Fibroblast of lung (primary cell): ENCODE results near the gene MORN1. TPM values are rescaled to one million over a fixed set of nuclear protein-coding genes. Genes with fewer than 3 reads are reported as not detected.

Experiments used
- DNase-seq, 2 donors: peaks; one replicate each; pipeline versions ENCODE4 v3.0.0 to v3.0.0-alpha.2; 2010; ENCODE audit warnings: low read depth in 2 of 2
- H2AFZ ChIP-seq: 2 replicates; pipeline ENCODE4 v1.5.1; 2012; ENCODE audit warnings: low read length, control low read depth, inconsistent platforms
- H3K27ac ChIP-seq: 2 replicates; pipeline ENCODE4 v1.5.1; 2011; ENCODE audit warnings: low read length, control low read depth; ENCODE audit not compliant: insufficient read depth
- H3K27me3 ChIP-seq: 2 replicates; pipeline ENCODE4 v1.5.1; 2011; ENCODE audit warnings: mild to moderate bottlenecking, low read length; ENCODE audit not compliant: control insufficient read depth, insufficient read depth
- H3K36me3 ChIP-seq: 2 replicates; pipeline ENCODE4 v1.5.1; 2011; ENCODE audit warnings: low read length; ENCODE audit not compliant: control insufficient read depth, insufficient read depth
- H3K4me1 ChIP-seq: 2 replicates; pipeline ENCODE4 v1.5.1; 2011; ENCODE audit warnings: low read length; ENCODE audit not compliant: control insufficient read depth, insufficient read depth; ENCODE audit errors: extremely low read depth
- H3K4me2 ChIP-seq: 2 replicates; pipeline ENCODE4 v1.5.1; 2011; ENCODE audit warnings: low read length, control low read depth; ENCODE audit not compliant: insufficient read depth; ENCODE audit errors: extremely low read depth
- H3K4me3 ChIP-seq, 4 experiments: fragments of 200-600 bp in 1 of 4; sonication (generic) in 1 of 4; replicated peaks in 1 of 4; 2 replicates each; pipeline ENCODE4 v1.5.1; 2011 to 2016; ENCODE audit warnings: low read length in 4 of 4, low read depth in 3 of 4, mild to moderate bottlenecking in 3 of 4, control low read depth in 2 of 4, inconsistent platforms in 1 of 4, mixed read lengths in 1 of 4; ENCODE audit not compliant: insufficient read depth in 1 of 4; ENCODE audit errors: control extremely low read depth in 1 of 4
- H3K79me2 ChIP-seq: 2 replicates; pipeline ENCODE4 v1.5.1; 2012; ENCODE audit warnings: mild to moderate bottlenecking, low read length, inconsistent platforms; ENCODE audit not compliant: control insufficient read depth, insufficient read depth
- H3K9ac ChIP-seq: 2 replicates; pipeline ENCODE4 v1.5.1; 2011; ENCODE audit warnings: mild to moderate bottlenecking, low read length, control low read depth; ENCODE audit not compliant: insufficient read depth
- H3K9me3 ChIP-seq: 2 replicates; pipeline ENCODE4 v1.5.1; 2012; ENCODE audit warnings: low read depth, low read length; ENCODE audit not compliant: control insufficient read depth, insufficient read depth
- H4K20me1 ChIP-seq: 2 replicates; pipeline ENCODE4 v1.5.1; 2011; ENCODE audit warnings: low read length; ENCODE audit not compliant: control insufficient read depth, insufficient read depth; ENCODE audit errors: extremely low read depth
- CTCF ChIP-seq, 2 donors: IDR thresholded peaks in 1 of 2; conservative IDR thresholded peaks in 1 of 2; 1 replicate in 1 of 2; 2 replicates in 1 of 2; pipeline ENCODE4 v1.5.1; 2011 to 2012; ENCODE audit warnings: low read length in 2 of 2, control low read depth in 1 of 2, inconsistent platforms in 1 of 2, low read depth in 1 of 2, mild to moderate bottlenecking in 1 of 2
- EZH2 ChIP-seq: IDR thresholded peaks from 2 replicates; pipeline ENCODE4 v1.5.1; 2012; ENCODE audit warnings: low read length, control low read depth, mild to moderate bottlenecking; ENCODE audit errors: missing control alignments
- polyA plus RNA-seq, 2 donors: library from polyadenylated mRNA; depleted of rRNA in 1 of 2; stranded (reverse) in 1 of 2; unstranded in 1 of 2; fragments of >200 nt; gene quantifications; 2 replicates each; pipeline ENCODE4 v1.2.1, GENCODE V29; 2011 to 2012; ENCODE audit warnings: missing spikeins in 1 of 2
- total RNA-seq: library from RNA; depleted of rRNA; stranded (reverse); fragments of >200 nt; gene quantifications from 2 replicates; pipeline ENCODE4 v1.2.1, GENCODE V29; 2014

Gene MORN1
- total and polyA plus RNA-seq, 2 donors (not counting 1 experiment from before 2014, with no cell fraction given), result 3.5 to 10.6 TPM

- H3K4me1 ChIP-seq, result peaks cover 11% of the 10 kb centered on the region
- no peaks in the 10 kb centered on the region for H3K36me3 ChIP-seq
- no peak overlapping the region for H3K4me2 ChIP-seq
- no peak for DNase-seq
- no peaks in the 10 kb centered on the region for H3K9me3 ChIP-seq
- no peak overlapping the region for H2AFZ ChIP-seq
- H3K9ac ChIP-seq, result no peak overlapping the region
- peak overlapping the region; percentile 67 for H3K27ac ChIP-seq
- no peaks in the 10 kb centered on the region for H4K20me1 ChIP-seq
- no peaks in the 10 kb centered on the region for H3K79me2 ChIP-seq
- H3K4me3 ChIP-seq, result no peak overlapping the region
- H3K27me3 ChIP-seq, result no peaks in the 10 kb centered on the region
- TF ChIP-seq CTCF (conservative IDR thresholded peaks at IDR 0.05 in 1 of 2, IDR thresholded peaks at IDR 0.05 in 1 of 2; ENCODE audit: low read depth in 1 of 2, low read length in 2 of 2) (no peak), EZH2 (no peak)
Measured at GRCh38 chr1:2331200-2331544, 60.2 kb downstream of the MORN1 start.

- H4K20me1 ChIP-seq, result no peaks in the 10 kb centered on the region
- H3K4me2 ChIP-seq, result peak overlapping the region; percentile 74
- H3K4me1 ChIP-seq, result peaks cover 11% of the 10 kb centered on the region
- peak overlapping the region; percentile 67 for H3K27ac ChIP-seq
- no peak overlapping the region for H3K4me3 ChIP-seq
- H3K9ac ChIP-seq, result peak overlapping the region; percentile 51
- TF ChIP-seq CTCF (conservative IDR thresholded peaks at IDR 0.05 in 1 of 2, IDR thresholded peaks at IDR 0.05 in 1 of 2; ENCODE audit: low read depth in 1 of 2, low read length in 2 of 2), result peak in 1 of 2 donors; percentile 18
- no peak for TF ChIP-seq EZH2
- H3K9me3 ChIP-seq, result no peaks in the 10 kb centered on the region
- no peaks in the 10 kb centered on the region for H3K79me2 ChIP-seq
- H2AFZ ChIP-seq, result no peak overlapping the region
- DNase-seq, result peak; percentile 82 to 89
- no peaks in the 10 kb centered on the region for H3K36me3 ChIP-seq
- H3K27me3 ChIP-seq, result no peaks in the 10 kb centered on the region
Measured at GRCh38 chr1:2330519-2331199, 60.7 kb downstream of the MORN1 start.

GRCh38 chr1:2330035-2330434 lies 61.3 kb downstream of the MORN1 start:
- Histone ChIP-seq H2AFZ (no peak overlapping the region), H3K4me3 (no peak overlapping the region), H3K79me2 (no peaks in the 10 kb centered on the region), H3K36me3 (no peaks in the 10 kb centered on the region), H3K27me3 (no peaks in the 10 kb centered on the region), H3K27ac (peak overlapping the region; percentile 67), H3K4me2 (peak overlapping the region; percentile 15), H3K9me3 (no peaks in the 10 kb centered on the region), H3K9ac (no peak overlapping the region), H4K20me1 (no peaks in the 10 kb centered on the region), H3K4me1 (peaks cover 11% of the 10 kb centered on the region)
- TF ChIP-seq EZH2 (no peak), CTCF (conservative IDR thresholded peaks at IDR 0.05 in 1 of 2, IDR thresholded peaks at IDR 0.05 in 1 of 2; ENCODE audit: low read depth in 1 of 2, low read length in 2 of 2) (no peak)
- DNase-seq, result peak in 1 of 2 donors; percentile 37
